ENCODE data around the gene ADARB2.
"Not testable (repeated sequence)": the region's sequence is repeated elsewhere in the genome, so short reads cannot be mapped to it uniquely, and the experiment has no call there.

ADARB2 gene

DNA sequence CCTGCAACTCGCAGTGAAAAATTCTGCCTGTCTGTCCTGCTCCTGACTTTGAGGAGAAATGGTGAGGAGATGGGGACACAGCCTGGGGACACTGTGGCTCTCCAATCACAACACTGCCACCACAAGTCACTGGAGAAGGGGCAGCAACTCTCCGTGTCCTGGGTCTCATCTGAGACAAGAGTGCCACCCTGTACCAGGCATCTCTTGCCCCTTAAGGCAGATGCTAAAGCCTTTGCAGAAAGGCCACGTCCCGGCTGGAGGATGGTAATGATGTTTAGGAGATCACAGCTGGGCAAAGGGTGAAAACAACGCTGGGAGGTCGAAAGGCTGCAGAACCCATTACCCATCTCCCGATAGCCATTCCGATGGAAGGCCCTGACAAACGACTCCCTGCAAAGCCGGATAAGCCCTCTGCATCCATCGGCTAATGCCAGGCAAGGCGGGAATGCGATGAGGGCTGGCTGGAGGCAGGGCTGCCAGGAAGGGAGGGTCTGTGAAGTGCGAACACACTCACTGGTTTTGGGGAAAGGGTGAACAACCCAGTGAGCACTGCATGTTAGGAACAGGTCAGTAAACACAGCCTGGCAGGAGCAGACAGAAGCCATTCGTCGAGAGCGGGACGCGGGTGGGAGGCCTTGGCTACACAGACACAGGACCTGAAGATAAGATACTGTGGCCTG, 190.8 kb downstream of the ADARB2 start:
- no peak for DNase-seq (ENCODE audit: low spot score)

GRCh38 chr10:1545524-1545923, 191.8 kb downstream of the ADARB2 start:
- DNase-seq (ENCODE audit: low spot score) = no peak

GRCh38 chr10:1544929-1545328, 192.4 kb downstream of the ADARB2 start:
- DNase-seq (ENCODE audit: low spot score) = no peak

DNA sequence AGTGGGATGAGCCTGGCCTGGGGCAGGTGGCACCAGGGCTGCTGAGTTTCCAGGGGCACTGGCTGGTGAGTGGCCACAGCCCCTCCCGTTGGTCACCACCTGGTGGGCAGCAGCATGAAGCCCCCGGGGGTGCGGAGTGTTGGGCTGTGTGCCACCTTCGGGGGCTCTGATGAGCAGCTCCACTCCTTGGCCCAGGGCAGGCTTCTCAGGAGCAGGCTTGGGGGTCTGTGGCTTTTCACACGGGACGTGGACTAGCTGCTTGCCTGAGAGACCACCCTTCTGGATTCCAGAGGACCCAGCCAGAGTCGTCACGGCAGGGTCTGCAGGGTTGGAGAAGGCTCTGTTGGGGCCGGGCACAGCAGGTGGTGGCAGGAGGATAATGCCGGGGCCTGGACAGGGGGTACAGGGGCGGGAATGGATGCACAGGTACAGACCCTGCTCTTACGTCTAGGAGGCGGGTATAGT, 193.1 kb downstream of the ADARB2 start:
- DNase-seq (ENCODE audit: low spot score) = no peak

DNA sequence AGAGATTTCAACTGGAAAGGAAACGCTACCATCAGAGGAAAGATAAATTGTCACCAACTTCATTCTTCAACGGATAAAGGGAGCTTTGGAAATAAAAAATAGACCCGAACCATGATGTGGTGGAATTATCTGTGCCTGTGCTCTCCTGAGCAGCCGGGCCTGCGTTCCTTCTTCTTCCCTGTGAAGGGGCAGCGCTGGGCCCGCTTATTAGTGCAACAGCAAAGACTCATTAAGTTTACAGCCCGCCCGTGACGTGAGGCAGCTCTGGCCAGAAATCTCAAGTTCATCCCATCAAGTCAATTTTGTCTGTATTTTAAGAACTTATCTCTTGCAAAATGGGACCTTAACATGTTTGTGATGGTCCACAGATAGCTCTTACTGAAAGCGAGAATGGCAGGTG, 193.7 kb downstream of the ADARB2 start:
- DNase-seq (ENCODE audit: low spot score) = no peak

- DNase-seq (ENCODE audit: low spot score) = no peak
Observed at GRCh38 chr10:1542941-1543340, 194.4 kb downstream of the ADARB2 start.

GRCh38 chr10:1540144-1540543, 197.2 kb downstream of the ADARB2 start:
- no peak for DNase-seq (ENCODE audit: low spot score)

DNA sequence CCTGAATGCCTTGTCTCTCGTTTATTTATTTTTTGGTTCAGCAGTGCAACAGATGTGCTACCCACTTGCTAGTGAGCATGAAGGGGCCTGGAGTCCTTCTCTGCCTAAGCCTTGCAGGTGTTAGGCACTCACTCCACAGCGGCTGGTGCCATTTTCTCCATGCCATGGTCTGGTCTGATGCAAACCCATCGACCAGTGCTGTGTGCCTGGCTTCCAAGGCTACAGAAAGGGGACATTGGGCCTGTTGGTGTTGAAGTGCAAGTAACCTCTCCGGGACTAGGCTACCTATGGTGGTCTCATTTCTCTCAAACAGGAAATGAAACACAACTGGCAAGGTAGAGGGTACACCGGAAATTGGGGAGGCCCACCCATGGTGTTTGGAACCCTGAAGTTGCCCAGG, 198.1 kb downstream of the ADARB2 start:
- no peak for DNase-seq (ENCODE audit: low spot score)

- DNase-seq (ENCODE audit: low spot score) = no peak
Observed at GRCh38 chr10:1538531-1539061, 198.7 kb downstream of the ADARB2 start.

DNA sequence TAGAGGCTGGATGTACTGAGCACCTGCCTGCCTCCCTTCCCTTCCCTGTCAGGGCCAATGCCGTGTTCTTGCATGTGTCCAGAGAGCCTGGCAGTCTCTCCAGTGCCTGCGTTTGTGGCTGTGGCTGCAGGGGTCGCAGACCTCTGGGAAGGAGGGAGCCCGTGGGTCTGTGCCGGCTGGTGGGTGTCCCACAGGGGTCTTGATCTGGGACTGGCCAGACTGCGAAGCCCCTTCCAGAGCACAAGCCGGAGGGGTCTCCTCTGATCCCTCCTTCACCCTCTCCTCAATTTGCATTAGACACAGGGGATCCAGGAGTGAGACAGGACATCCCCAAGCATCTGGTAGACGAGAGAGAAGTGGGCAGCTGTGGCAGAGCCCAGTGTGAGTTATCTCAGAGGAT, 199.2 kb downstream of the ADARB2 start:
- DNase-seq (ENCODE audit: low spot score) = no peak

- not testable (repeated sequence) for DNase-seq (ENCODE audit: low spot score)
Observed at GRCh38 chr10:1537449-1537848, 199.9 kb downstream of the ADARB2 start.

- no peak for DNase-seq (ENCODE audit: low spot score)
Observed at GRCh38 chr10:1536341-1536740, 201.0 kb downstream of the ADARB2 start.

- no peak for DNase-seq (ENCODE audit: low spot score)
Observed at GRCh38 chr10:1535301-1535965, 201.9 kb downstream of the ADARB2 start.

DNA sequence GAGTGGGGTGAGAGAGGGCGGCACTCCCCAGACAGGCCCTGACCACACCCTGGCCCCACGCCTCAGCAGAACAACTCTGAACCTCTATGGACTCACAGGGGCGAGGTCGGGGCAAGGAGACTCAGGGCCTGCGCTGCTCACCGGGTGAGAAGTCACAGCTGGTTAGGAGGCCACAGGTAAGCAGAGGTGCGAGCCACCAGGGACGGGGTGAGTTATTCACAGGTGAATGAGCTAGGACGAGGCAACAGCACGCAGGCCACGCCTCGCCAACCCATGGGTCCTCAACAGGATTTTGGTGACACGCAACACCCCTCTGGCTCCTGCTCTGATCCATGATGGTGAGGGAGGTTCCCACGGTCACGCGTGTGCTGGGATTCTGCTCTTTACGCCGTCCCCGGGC, 202.5 kb downstream of the ADARB2 start:
- DNase-seq (ENCODE audit: low spot score) = no peak

DNA sequence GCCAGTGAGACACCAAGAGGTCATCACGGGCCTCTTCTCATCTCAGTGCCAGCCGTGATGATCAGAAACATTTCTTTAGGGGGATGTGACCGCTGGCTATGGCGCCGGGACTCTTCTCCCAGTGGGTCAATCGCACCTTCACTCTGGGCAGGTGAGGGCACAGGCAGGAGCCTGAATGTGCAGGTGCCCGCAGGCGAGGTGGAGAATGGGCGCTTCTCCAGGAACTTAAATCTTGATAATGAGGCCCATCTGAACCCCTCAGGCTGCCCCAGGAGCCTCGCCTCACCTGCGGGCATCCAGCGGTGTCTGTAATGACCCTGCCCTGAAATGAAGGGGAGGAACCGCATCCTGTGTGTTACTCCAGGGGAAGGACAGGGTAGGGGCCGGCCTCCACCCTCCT, 204.7 kb downstream of the ADARB2 start:
- DNase-seq (ENCODE audit: low spot score) = no peak

GRCh38 chr10:1531883-1532597, 205.3 kb downstream of the ADARB2 start:
- no peak for DNase-seq (ENCODE audit: low spot score)

GRCh38 chr10:1530871-1531517, 206.3 kb downstream of the ADARB2 start:
- DNase-seq (ENCODE audit: low spot score) = no peak

GRCh38 chr10:1529806-1530413, 207.4 kb downstream of the ADARB2 start:
- DNase-seq (ENCODE audit: low spot score) = no peak

DNA sequence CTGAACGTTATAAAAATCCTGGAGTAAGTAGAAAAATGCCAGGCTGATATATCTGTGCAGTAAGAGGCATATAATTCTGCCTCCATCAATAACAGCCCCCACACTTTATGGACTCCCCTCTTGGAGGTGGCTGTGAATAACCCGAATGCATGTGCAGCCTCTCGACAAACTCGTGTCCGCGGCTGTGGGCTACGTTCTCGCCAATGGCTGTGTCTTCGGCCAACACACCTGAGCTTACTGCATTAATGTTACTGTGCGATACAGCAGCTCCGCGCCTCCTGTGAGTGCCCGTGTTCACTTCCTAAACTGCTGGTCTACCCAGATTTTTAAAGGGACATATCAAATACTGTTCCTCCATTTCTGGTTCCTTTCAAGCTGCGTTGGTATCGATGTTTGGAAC, 209.4 kb downstream of the ADARB2 start:
- no peak for DNase-seq (ENCODE audit: low spot score)

DNA sequence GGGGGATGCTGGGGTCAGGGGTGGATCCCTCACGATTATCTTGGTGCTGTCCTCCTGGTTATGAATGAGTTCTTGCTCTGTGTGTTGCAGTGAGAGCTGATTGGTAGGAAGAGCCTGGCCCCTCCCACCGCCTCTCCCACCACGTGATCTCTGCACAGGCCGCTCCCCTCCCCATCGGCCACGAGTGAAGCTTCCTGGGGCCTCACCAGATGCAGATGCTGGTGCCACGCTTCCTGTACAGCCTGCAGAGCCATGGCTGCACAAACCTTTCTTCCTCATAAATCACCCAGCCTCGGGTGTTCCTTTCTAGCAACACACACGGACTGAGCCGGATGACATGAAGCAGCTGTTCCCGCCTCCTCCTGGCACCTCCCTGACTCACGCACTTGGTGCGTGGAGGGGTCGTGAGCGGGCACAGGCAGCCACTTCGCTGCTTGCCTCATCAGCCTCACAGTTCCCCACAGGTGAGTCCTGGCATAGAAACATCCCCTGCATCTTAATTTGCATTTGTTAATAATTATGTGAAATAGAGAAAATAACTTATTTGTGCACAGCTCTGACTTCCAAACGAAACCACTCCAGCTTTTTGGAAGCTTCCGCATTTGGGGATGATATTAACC, 210.8 kb downstream of the ADARB2 start:
- DNase-seq (ENCODE audit: low spot score) = no peak

GRCh38 chr10:1525354-1526162, 211.8 kb downstream of the ADARB2 start:
- DNase-seq (ENCODE audit: low spot score) = no peak

Measured in LoVo (cell line).